ENCODE data around the gene RACGAP1. TPM values are rescaled to one million over a fixed set of nuclear protein-coding genes. Genes with fewer than 3 reads are reported as not detected.
"Not testable (repeated sequence)": the region's sequence is repeated elsewhere in the genome, so short reads cannot be mapped to it uniquely, and the experiment has no call there.

RACGAP1 gene
- total RNA-seq, 4 donors from 2014 or later = 4.0 to 7.2 (median 6.2) TPM

GRCh38 chr12:50032854-50033581 lies 7.7 kb upstream of the RACGAP1 start:
- peak overlapping the region in 1 of 3 donors; percentile 12 for H3K4me3 ChIP-seq (replicated peaks in 1 of 3)
- 28 to 31% methylated on average over 12 to 15 of the region's 37 CpGs for WGBS, 2 donors
- no peak for DNase-seq
- H3K27me3 ChIP-seq = peaks cover 5% of the 10 kb centered on the region
- no peaks in the 10 kb centered on the region for H3K9me3 ChIP-seq
- intact Hi-C loops (cut with DNase I) = no loop called here
- TF ChIP-seq POLR2A (IDR thresholded peaks at IDR 0.05) (no peak), CTCF (IDR thresholded peaks at IDR 0.05) (no peak)
- H3K36me3 ChIP-seq = no peaks in the 10 kb centered on the region
- no peak overlapping the region for H3K27ac ChIP-seq
- H3K4me1 ChIP-seq = peaks cover 0 to 6% of the 10 kb centered on the region in 2 donors

GRCh38 chr12:50032515-50032853 lies 7.2 kb upstream of the RACGAP1 start:
- H3K27ac ChIP-seq = no peak overlapping the region
- no peaks in the 10 kb centered on the region for H3K9me3 ChIP-seq
- H3K4me3 ChIP-seq (replicated peaks in 1 of 3) = peak overlapping the region in 1 of 3 donors; percentile 12
- TF ChIP-seq CTCF (IDR thresholded peaks at IDR 0.05) (no peak), POLR2A (IDR thresholded peaks at IDR 0.05) (no peak)
- peaks cover 0 to 6% of the 10 kb centered on the region in 2 donors for H3K4me1 ChIP-seq
- WGBS, 2 donors = 29 to 52% methylated on average over 6 to 12 of the region's 21 CpGs
- H3K36me3 ChIP-seq = no peaks in the 10 kb centered on the region
- no peak for DNase-seq
- intact Hi-C loops (cut with DNase I) = no loop called here
- peaks cover 5% of the 10 kb centered on the region for H3K27me3 ChIP-seq

DNA sequence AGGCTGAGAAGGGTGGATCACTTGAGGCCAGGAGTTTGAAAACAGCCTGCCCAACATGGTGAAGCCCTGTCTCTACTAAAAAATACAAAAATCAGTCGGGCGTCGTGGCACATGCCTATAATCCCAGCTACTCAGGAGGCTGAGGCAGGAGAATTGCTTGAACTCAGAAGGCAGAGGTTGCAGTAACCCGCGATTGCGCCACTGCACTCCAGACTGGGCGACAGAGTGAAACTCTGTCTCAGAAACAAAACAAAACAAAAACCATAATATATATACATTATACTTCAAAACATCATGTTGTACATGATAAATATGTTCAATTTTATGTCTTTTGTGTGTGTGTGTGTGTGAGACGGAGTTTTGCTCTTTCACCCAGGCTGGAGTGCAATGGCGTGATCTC lies 5.2 kb upstream of the RACGAP1 start:
- DNase-seq; H3K4me3 ChIP-seq (replicated peaks in 1 of 3); H3K27me3 ChIP-seq; intact Hi-C loops (cut with DNase I); H3K36me3 ChIP-seq; H3K4me1 ChIP-seq; H3K9me3 ChIP-seq; H3K27ac ChIP-seq: not testable (repeated sequence)
- WGBS, 2 donors = 78% methylated on average over 9 of the region's 9 CpGs

DNA sequence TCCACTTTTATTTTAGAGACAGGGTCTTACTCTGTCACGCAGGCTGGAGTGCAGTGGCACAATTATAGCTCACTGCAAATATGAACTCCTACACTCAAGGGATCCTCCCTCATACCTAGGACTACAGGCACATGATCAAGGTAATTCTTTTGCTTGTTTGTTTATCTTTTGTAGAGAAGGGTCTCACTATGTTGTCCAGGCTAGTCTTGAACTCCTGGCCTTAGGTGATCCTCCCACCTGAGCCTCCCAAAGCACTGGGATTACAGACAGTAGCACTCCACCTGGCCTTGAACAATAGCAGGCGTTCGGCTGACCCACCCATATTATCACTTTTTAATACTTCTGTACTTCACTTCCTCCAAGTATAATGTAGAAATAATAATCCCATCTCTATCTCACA lies 1.4 kb upstream of the RACGAP1 start:
- intact Hi-C loops (cut with DNase I) = no loop called here
- DNase-seq = no peak
- no peak overlapping the region for H3K27ac ChIP-seq
- H3K36me3 ChIP-seq = no peaks in the 10 kb centered on the region
- TF ChIP-seq POLR2A (IDR thresholded peaks at IDR 0.05) = no peak
- TF ChIP-seq CTCF (IDR thresholded peaks at IDR 0.05) = no peak
- WGBS, 2 donors = 93 to 98% methylated on average over 3 of the region's 3 CpGs
- no peaks in the 10 kb centered on the region for H3K9me3 ChIP-seq
- peaks cover 0 to 6% of the 10 kb centered on the region in 2 donors for H3K4me1 ChIP-seq
- no peaks in the 10 kb centered on the region for H3K27me3 ChIP-seq
- no peak overlapping the region for H3K4me3 ChIP-seq (replicated peaks in 1 of 3)

DNA sequence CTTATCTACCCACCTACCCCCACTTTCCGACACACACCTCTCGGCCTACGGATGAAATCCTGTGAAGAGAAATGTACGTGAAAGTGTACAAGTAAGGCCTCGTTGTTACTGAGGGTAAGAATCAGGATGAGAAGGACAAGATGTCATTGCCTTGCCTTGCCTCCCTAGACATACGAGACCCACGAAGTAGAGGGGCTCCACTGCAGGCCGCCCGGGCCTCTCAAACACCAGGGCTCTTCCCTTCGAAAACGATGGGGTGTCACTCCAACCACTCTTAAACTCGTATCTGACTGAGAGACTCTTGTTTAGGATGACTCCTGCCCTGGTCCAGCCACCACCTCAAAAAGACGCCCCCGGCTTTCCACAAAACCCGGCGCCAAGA lies 498 bp downstream of the RACGAP1 start:
- 2 to 3% methylated on average over 12 to 16 of the region's 16 CpGs for WGBS, 2 donors
- H3K9me3 ChIP-seq = no peaks in the 10 kb centered on the region
- peak overlapping the region in 2 of 3 donors; percentile 33 to 60 for H3K4me3 ChIP-seq (replicated peaks in 1 of 3)
- no peak overlapping the region for H3K27ac ChIP-seq
- no peaks in the 10 kb centered on the region for H3K36me3 ChIP-seq
- TF ChIP-seq CTCF (IDR thresholded peaks at IDR 0.05) (no peak), POLR2A (IDR thresholded peaks at IDR 0.05) (no peak)
- H3K4me1 ChIP-seq = peaks cover 0 to 6% of the 10 kb centered on the region in 2 donors
- no peaks in the 10 kb centered on the region for H3K27me3 ChIP-seq
- intact Hi-C loops (cut with DNase I) = no loop called here
- no peak for DNase-seq
